ENCODE data around the gene KCNG2.

GRCh38 chr18:79921984-79922965 is 124.5 kb downstream of the KCNG2 start:
- TF ChIP-seq, protein P1, sequence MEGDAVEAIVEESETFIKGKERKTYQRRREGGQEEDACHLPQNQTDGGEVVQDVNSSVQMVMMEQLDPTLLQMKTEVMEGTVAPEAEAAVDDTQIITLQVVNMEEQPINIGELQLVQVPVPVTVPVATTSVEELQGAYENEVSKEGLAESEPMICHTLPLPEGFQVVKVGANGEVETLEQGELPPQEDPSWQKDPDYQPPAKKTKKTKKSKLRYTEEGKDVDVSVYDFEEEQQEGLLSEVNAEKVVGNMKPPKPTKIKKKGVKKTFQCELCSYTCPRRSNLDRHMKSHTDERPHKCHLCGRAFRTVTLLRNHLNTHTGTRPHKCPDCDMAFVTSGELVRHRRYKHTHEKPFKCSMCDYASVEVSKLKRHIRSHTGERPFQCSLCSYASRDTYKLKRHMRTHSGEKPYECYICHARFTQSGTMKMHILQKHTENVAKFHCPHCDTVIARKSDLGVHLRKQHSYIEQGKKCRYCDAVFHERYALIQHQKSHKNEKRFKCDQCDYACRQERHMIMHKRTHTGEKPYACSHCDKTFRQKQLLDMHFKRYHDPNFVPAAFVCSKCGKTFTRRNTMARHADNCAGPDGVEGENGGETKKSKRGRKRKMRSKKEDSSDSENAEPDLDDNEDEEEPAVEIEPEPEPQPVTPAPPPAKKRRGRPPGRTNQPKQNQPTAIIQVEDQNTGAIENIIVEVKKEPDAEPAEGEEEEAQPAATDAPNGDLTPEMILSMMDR (conservative IDR thresholded peaks at IDR 0.05): no peak
- no peak for TF ChIP-seq EZH2 (IDR thresholded peaks at IDR 0.05; ENCODE audit: low read depth)
